SK-N-SH (cell line): ENCODE measurements around the gene SLX4IP.

Experiments
- EZH2phosphoT487 ChIP-seq: fragments of 200-600 bp; sonication (generic); IDR thresholded peaks from 2 replicates; pipeline ENCODE4 v1.6.1; 2017; ENCODE audit warnings: low read depth, mixed run types, mild to moderate bottlenecking, antibody characterized with exemption, moderate library complexity, borderline replicate concordance
- FOXM1 ChIP-seq: IDR thresholded peaks from 2 replicates; pipeline ENCODE4 v1.4.0; 2012; ENCODE audit warnings: low read depth, mild to moderate bottlenecking
- POLR2AphosphoS5 ChIP-seq: IDR thresholded peaks from 2 replicates; pipeline ENCODE4 v1.6.1; 2012; ENCODE audit warnings: low read depth, low read length
- SMC3 ChIP-seq: IDR thresholded peaks from 2 replicates; pipeline ENCODE4 v1.6.1; 2012; ENCODE audit warnings: low read depth, low read length, improper control_type of control experiment
- USF2 ChIP-seq: fragments of 150-350 bp; IDR thresholded peaks from 2 replicates; pipeline ENCODE4 v1.6.1; 2017; ENCODE audit warnings: antibody characterized with exemption, low read length, low read depth, borderline replicate concordance
- TF ChIP-seq, protein P1 (sequence below): fragments of 200-600 bp; sonication (generic); IDR thresholded peaks from 2 replicates; pipeline ENCODE4 v1.6.1; 2017; ENCODE audit warnings: antibody characterized with exemption, mild to moderate bottlenecking, moderate library complexity

DNA sequence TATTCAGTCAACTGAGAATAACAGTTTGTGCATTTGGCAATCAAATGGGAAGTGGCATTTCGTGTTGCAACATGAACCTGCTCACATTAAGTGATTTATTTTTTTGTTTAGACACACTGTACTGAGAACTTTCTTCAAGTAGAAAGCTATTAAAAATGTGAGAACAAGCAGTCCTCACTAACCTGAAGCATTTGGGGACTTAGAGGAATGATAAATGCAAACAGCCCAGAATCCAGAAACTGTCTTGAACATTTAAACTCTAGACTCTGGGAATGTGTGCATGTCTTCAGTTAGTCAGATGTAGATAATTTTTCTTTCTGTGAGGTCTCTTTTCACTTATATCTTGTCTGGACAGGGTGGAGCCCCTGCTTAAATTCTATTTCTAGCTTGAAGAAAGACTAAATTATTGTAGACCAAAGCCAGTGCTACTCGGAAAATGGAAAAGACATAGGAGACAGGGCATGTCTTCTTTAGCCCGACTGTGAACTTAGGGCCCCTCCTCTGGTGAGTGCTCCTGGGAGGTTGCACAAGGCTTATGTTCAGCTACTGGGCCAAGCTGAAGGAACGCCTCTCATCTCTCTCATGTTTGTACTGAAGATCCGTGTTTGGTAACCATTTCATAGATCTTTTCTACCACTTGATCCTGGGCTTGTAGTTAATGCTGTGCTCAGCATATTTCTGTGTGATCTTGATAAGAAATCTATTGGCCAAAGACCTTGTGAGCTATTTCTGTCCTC lies 70.1 kb downstream of the SLX4IP start:
- TF ChIP-seq SMC3 (no peak), EZH2phosphoT487 (no peak), POLR2AphosphoS5 (no peak), FOXM1 (no peak), USF2 (no peak)
- TF ChIP-seq, protein P1, sequence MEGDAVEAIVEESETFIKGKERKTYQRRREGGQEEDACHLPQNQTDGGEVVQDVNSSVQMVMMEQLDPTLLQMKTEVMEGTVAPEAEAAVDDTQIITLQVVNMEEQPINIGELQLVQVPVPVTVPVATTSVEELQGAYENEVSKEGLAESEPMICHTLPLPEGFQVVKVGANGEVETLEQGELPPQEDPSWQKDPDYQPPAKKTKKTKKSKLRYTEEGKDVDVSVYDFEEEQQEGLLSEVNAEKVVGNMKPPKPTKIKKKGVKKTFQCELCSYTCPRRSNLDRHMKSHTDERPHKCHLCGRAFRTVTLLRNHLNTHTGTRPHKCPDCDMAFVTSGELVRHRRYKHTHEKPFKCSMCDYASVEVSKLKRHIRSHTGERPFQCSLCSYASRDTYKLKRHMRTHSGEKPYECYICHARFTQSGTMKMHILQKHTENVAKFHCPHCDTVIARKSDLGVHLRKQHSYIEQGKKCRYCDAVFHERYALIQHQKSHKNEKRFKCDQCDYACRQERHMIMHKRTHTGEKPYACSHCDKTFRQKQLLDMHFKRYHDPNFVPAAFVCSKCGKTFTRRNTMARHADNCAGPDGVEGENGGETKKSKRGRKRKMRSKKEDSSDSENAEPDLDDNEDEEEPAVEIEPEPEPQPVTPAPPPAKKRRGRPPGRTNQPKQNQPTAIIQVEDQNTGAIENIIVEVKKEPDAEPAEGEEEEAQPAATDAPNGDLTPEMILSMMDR, result no peak
